ENCODE data around the gene ASMTL. TPM values are rescaled to one million over a fixed set of nuclear protein-coding genes. Genes with fewer than 3 reads are reported as not detected.
"Not testable (repeated sequence)": the region's sequence is repeated elsewhere in the genome, so short reads cannot be mapped to it uniquely, and the experiment has no call there.

Gene ASMTL
- total RNA-seq, 1 donor from 2014 or later, result 45.5 TPM

GRCh38 chrX:1449036-1449822 lies 3.5 kb downstream of the ASMTL start:
- peaks cover 31% of the 10 kb centered on the region for H3K9me3 Mint-ChIP-seq (ENCODE audit: unreplicated experiment)
- peak overlapping the region; percentile 48 for H3K27ac Mint-ChIP-seq (ENCODE audit: unreplicated experiment)
- H3K36me3 Mint-ChIP-seq (ENCODE audit: unreplicated experiment), result peaks cover 51% of the 10 kb centered on the region
- TF ChIP-seq CTCF (IDR thresholded peaks at IDR 0.05; ENCODE audit: partially characterized antibody, unreplicated experiment), result no peak
- DNase-seq, result no peak
- no peaks in the 10 kb centered on the region for H3K4me1 Mint-ChIP-seq (ENCODE audit: low read depth, unreplicated experiment)
- H3K27me3 Mint-ChIP-seq (ENCODE audit: unreplicated experiment), result peaks cover 15% of the 10 kb centered on the region
- no peak overlapping the region for H3K4me3 Mint-ChIP-seq (ENCODE audit: unreplicated experiment)

- Mint-ChIP-seq H3K27me3 (ENCODE audit: unreplicated experiment) (peaks cover 18% of the 10 kb centered on the region), H3K9me3 (ENCODE audit: unreplicated experiment) (peaks cover 35% of the 10 kb centered on the region), H3K36me3 (ENCODE audit: unreplicated experiment) (peaks cover 56% of the 10 kb centered on the region), H3K27ac (ENCODE audit: unreplicated experiment) (peak overlapping the region; percentile 48)
- H3K4me1 Mint-ChIP-seq (ENCODE audit: low read depth, unreplicated experiment); H3K4me3 Mint-ChIP-seq (ENCODE audit: unreplicated experiment); DNase-seq: not testable (repeated sequence)
These were observed 4.1 kb downstream of the ASMTL start for GRCh38 chrX:1448573-1449001.

- H3K4me1 Mint-ChIP-seq (ENCODE audit: low read depth, unreplicated experiment); DNase-seq; H3K4me3 Mint-ChIP-seq (ENCODE audit: unreplicated experiment): not testable (repeated sequence)
- peaks cover 19% of the 10 kb centered on the region for H3K27me3 Mint-ChIP-seq (ENCODE audit: unreplicated experiment)
- H3K36me3 Mint-ChIP-seq (ENCODE audit: unreplicated experiment), result peaks cover 58% of the 10 kb centered on the region
- peak overlapping the region; percentile 48 for H3K27ac Mint-ChIP-seq (ENCODE audit: unreplicated experiment)
- peaks cover 35% of the 10 kb centered on the region for H3K9me3 Mint-ChIP-seq (ENCODE audit: unreplicated experiment)
These were observed 4.6 kb downstream of the ASMTL start for GRCh38 chrX:1447969-1448572.

GRCh38 chrX:1446984-1447968 lies 5.4 kb downstream of the ASMTL start:
- peaks cover 33% of the 10 kb centered on the region for H3K9me3 Mint-ChIP-seq (ENCODE audit: unreplicated experiment)

GRCh38 chrX:1444561-1445500 lies 7.9 kb downstream of the ASMTL start:
- Mint-ChIP-seq H3K4me3 (ENCODE audit: unreplicated experiment) (no peak overlapping the region), H3K27ac (ENCODE audit: unreplicated experiment) (peak overlapping the region; percentile 23), H3K27me3 (ENCODE audit: unreplicated experiment) (peaks cover 13% of the 10 kb centered on the region), H3K36me3 (ENCODE audit: unreplicated experiment) (peaks cover 58% of the 10 kb centered on the region), H3K9me3 (ENCODE audit: unreplicated experiment) (peaks cover 31% of the 10 kb centered on the region), H3K4me1 (ENCODE audit: low read depth, unreplicated experiment) (no peaks in the 10 kb centered on the region)
- DNase-seq, result no peak
- no peak for TF ChIP-seq CTCF (IDR thresholded peaks at IDR 0.05; ENCODE audit: partially characterized antibody, unreplicated experiment)

More at GRCh38 chrX:1446984-1447968, 5.4 kb downstream of the ASMTL start:
- not testable (repeated sequence) for H3K4me1 Mint-ChIP-seq (ENCODE audit: low read depth, unreplicated experiment); H3K27ac Mint-ChIP-seq (ENCODE audit: unreplicated experiment); H3K4me3 Mint-ChIP-seq (ENCODE audit: unreplicated experiment); DNase-seq
- peaks cover 16% of the 10 kb centered on the region for H3K27me3 Mint-ChIP-seq (ENCODE audit: unreplicated experiment)
- H3K36me3 Mint-ChIP-seq (ENCODE audit: unreplicated experiment), result peaks cover 62% of the 10 kb centered on the region
